B cell (primary cell): ENCODE results near the gene TTLL8. TPM values are rescaled to one million over a fixed set of nuclear protein-coding genes. Genes with fewer than 3 reads are reported as not detected.

Source experiments
- ATAC-seq: fragments of 200-7000 bp; cut with Tn5 transposase; one replicate; pipeline ENCODE4 v1.10.0; 2021; ENCODE audit warnings: low read depth, mild to moderate bottlenecking, moderate number of reproducible peaks, moderate library complexity
- CTCF ChIA-PET: fragments of 350-600 bp; sonication (Branson Sonifier 250); formaldehyde crosslinking; loops from one replicate; lab custom pipeline; 2021; ENCODE audit warnings: antibody characterized with exemption, inconsistent platforms; lab: Charles Lee
- POLR2A ChIA-PET: fragments of 350-600 bp; sonication (Branson Sonifier 250); formaldehyde crosslinking; loops from one replicate; lab custom pipeline; 2021; ENCODE audit warnings: antibody characterized with exemption; lab: Charles Lee
- DNase-seq: peaks from one replicate; pipeline ENCODE4 v3.0.0; 2013
- H2AFZ ChIP-seq: 2 replicates; pipeline ENCODE4 v1.6.1; 2012; ENCODE audit warnings: mild to moderate bottlenecking, low read depth, low read length; ENCODE audit not compliant: insufficient read depth, poor library complexity, severe bottlenecking
- H3K27ac ChIP-seq, 2 donors: 1 replicate in 1 of 2; 2 replicates in 1 of 2; pipeline ENCODE4 v1.5.1; 2012 to 2013; ENCODE audit warnings: low read length in 2 of 2, mild to moderate bottlenecking in 2 of 2, moderate library complexity in 1 of 2
- H3K27me3 ChIP-seq, 4 experiments: fragments of 200-600 bp in 1 of 4; sonication (generic) in 1 of 4; replicated peaks in 1 of 4; 1 replicate in 2 of 4; 2 replicates in 2 of 4; pipeline versions ENCODE4 v1.6.1 to v1.7.0; 2013 to 2016; ENCODE audit warnings: low read length in 3 of 4, mild to moderate bottlenecking in 2 of 4, mixed read lengths in 1 of 4, moderate library complexity in 1 of 4; ENCODE audit not compliant: insufficient read depth in 4 of 4, control insufficient read depth in 3 of 4; ENCODE audit errors: control extremely low read depth in 1 of 4
- H3K36me3 ChIP-seq, 2 experiments: replicated peaks in 1 of 2; 1 replicate in 1 of 2; 2 replicates in 1 of 2; pipeline versions ENCODE4 v1.6.1 to v1.7.1; 2013; ENCODE audit warnings: low read length in 1 of 2; ENCODE audit not compliant: insufficient read depth in 2 of 2, control insufficient read depth in 1 of 2; ENCODE audit errors: control extremely low read depth in 1 of 2, extremely low read depth in 1 of 2
- H3K4me1 ChIP-seq, 2 donors: fragments of 200-600 bp in 1 of 2; sonication (generic) in 1 of 2; 1 replicate in 1 of 2; 2 replicates in 1 of 2; pipeline versions ENCODE4 v1.5.1 to v1.6.1; 2013 to 2017; ENCODE audit warnings: low read length in 2 of 2; ENCODE audit not compliant: control insufficient read depth in 2 of 2, insufficient read depth in 2 of 2
- H3K4me2 ChIP-seq: replicated peaks from 2 replicates; pipeline ENCODE3; 2012; ENCODE audit warnings: mild to moderate bottlenecking, low read depth, low read length; ENCODE audit not compliant: poor library complexity, severe bottlenecking
- H3K4me3 ChIP-seq, 5 experiments: fragments of 200-600 bp in 1 of 5; sonication (generic) in 1 of 5; 1 replicate in 3 of 5; 2 replicates in 2 of 5; pipeline versions ENCODE4 v1.5.1 to v1.7.0; 2011 to 2016; ENCODE audit warnings: low read length in 4 of 5, mild to moderate bottlenecking in 4 of 5, low read depth in 2 of 5, control low read depth in 1 of 5, moderate library complexity in 1 of 5; ENCODE audit not compliant: insufficient read depth in 1 of 5; ENCODE audit errors: control extremely low read depth in 1 of 5, extremely low read depth in 1 of 5
- H3K79me2 ChIP-seq: fragments of 200-600 bp; sonication (generic); one replicate; pipeline ENCODE4 v1.6.0; 2016; ENCODE audit warnings: low read length; ENCODE audit not compliant: control insufficient read depth, insufficient read depth
- H3K9ac ChIP-seq: fragments of 200-600 bp; sonication (generic); 2 replicates; pipeline ENCODE4 v1.6.1; 2017; ENCODE audit warnings: mild to moderate bottlenecking, low read length, moderate library complexity
- H3K9me3 ChIP-seq, 3 donors: one replicate each; pipeline versions ENCODE4 v1.6.1 to v1.7.1; 2013; ENCODE audit warnings: low read length in 2 of 3; ENCODE audit not compliant: control insufficient read depth in 2 of 3, insufficient read depth in 1 of 3; ENCODE audit errors: control extremely low read depth in 1 of 3
- H4K20me1 ChIP-seq: 2 replicates; pipeline ENCODE4 v1.6.0; 2012; ENCODE audit warnings: mild to moderate bottlenecking, low read length; ENCODE audit not compliant: insufficient read depth, control insufficient read depth, poor library complexity, severe bottlenecking
- H3K27ac Mint-ChIP-seq: one replicate; pipeline ENCODE4 v1.8.0; 2021; ENCODE audit warnings: mixed read lengths
- H3K27me3 Mint-ChIP-seq: one replicate; pipeline ENCODE4 v1.8.0; 2021; ENCODE audit warnings: mixed read lengths
- H3K4me1 Mint-ChIP-seq: one replicate; pipeline ENCODE4 v1.8.0; 2021; ENCODE audit warnings: mixed read lengths
- H3K4me3 Mint-ChIP-seq: one replicate; pipeline ENCODE4 v1.8.0; 2021; ENCODE audit warnings: mixed read lengths
- H3K9me3 Mint-ChIP-seq: one replicate; pipeline ENCODE4 v1.8.0; 2022; ENCODE audit warnings: mixed read lengths; ENCODE audit not compliant: insufficient read depth
- EZH2 ChIP-seq: IDR thresholded peaks from 2 replicates; pipeline ENCODE4 v1.6.1; 2012; ENCODE audit warnings: borderline replicate concordance, low read depth, mild to moderate bottlenecking, moderate library complexity, low read length; ENCODE audit not compliant: insufficient read depth, poor library complexity, severe bottlenecking
- WGBS: methylation state at CpG from one replicate; pipeline ENCODE4 v1.1.5; 2013; ENCODE audit warnings: missing lambda C conversion rate; ENCODE audit not compliant: insufficient coverage; 5-methylcytosine and 5-hydroxymethylcytosine counted together
- intact Hi-C: fragments of 100-400 bp; cut with micrococcal nuclease; formaldehyde crosslinking; loops from one replicate; pipeline ENCODE4 v1.10.0; 2022
- polyA plus RNA-seq: library from polyadenylated mRNA; depleted of rRNA; stranded (reverse); fragments of >200 nt; gene quantifications from 2 replicates; pipeline ENCODE4 v1.2.3, GENCODE V29; 2012
- total RNA-seq, 2 donors: library from RNA; stranded (reverse); fragments of 120-200 nt in 1 of 2; gene quantifications; 1 replicate in 1 of 2; 2 replicates in 1 of 2; pipeline versions ENCODE4 v1.2.3 to v1.2.4, GENCODE V29; 2013 to 2022
- TF ChIP-seq, protein P1 (sequence below): fragments of 200-600 bp; IDR thresholded peaks from one replicate; pipeline ENCODE4 v1.8.0; 2022; ENCODE audit warnings: antibody characterized with exemption, mild to moderate bottlenecking

Gene TTLL8
- total and polyA plus RNA-seq, 2 donors (not counting 1 experiment from before 2014, with no cell fraction given), result not detected

DNA sequence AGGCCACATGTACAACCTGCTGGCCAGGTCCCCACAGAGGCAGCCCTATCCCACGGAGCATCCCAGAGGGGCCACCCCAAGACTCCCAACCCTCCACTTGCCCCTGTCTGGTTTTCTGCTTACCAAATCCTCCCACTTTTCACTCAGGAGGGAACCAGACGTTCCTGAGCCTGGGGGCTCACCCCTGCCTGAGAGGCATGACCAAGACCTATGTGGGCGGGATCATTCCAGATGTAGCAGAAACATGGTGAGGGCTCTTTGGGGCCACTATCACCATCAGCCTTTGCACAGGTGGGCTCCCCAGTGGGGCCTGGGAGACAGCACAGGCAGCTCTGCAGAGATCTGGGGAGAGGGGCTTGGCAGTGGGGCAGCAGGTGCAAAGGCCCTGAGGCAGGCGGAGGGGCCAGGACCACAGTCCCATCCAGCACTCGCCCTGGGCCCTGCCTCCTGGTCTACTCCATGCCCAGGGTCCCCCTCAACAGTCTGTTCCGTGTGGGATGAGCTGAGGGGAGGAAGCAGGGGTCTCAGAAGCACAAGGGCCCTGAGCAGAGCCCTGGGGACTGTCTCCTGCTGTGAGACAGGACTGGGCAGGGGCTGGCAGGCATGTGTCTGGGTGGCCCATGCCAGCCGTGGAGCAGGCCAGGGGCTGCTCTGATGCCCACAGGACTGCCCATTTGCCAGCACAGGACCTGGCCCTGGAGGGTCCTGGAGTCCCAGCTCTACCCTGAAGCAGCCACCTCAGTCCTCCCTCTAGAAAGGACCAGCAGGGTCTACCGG is 88.2 kb downstream of the TTLL8 start:
- Histone ChIP-seq H3K4me3 (peak overlapping the region in 1 of 5 experiments; percentile 65), H2AFZ (no peak overlapping the region), H3K79me2 (peaks cover 6% of the 10 kb centered on the region), H3K4me1 (peaks cover 42 to 55% of the 10 kb centered on the region in 2 donors), H3K9me3 (no peaks in the 10 kb centered on the region), H3K4me2 (peak overlapping the region; percentile 98), H3K27me3 (no peaks in the 10 kb centered on the region), H3K9ac (no peak overlapping the region), H3K27ac (no peak overlapping the region), H4K20me1 (peaks cover 39% of the 10 kb centered on the region), H3K36me3 (peaks cover 0 to 3% of the 10 kb centered on the region in 2 experiments)
- CTCF ChIA-PET, result interaction anchor here (1.5 to 4.4 kb wide), 4 partner anchors 23 to 60 kb away, joined by 6 to 37 read pairs (median 10); no protein-coding TSS in a partner anchor
- 81% methylated on average over 7 of the region's 8 CpGs for WGBS
- TF ChIP-seq, protein P1, sequence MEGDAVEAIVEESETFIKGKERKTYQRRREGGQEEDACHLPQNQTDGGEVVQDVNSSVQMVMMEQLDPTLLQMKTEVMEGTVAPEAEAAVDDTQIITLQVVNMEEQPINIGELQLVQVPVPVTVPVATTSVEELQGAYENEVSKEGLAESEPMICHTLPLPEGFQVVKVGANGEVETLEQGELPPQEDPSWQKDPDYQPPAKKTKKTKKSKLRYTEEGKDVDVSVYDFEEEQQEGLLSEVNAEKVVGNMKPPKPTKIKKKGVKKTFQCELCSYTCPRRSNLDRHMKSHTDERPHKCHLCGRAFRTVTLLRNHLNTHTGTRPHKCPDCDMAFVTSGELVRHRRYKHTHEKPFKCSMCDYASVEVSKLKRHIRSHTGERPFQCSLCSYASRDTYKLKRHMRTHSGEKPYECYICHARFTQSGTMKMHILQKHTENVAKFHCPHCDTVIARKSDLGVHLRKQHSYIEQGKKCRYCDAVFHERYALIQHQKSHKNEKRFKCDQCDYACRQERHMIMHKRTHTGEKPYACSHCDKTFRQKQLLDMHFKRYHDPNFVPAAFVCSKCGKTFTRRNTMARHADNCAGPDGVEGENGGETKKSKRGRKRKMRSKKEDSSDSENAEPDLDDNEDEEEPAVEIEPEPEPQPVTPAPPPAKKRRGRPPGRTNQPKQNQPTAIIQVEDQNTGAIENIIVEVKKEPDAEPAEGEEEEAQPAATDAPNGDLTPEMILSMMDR, result no peak
- TF ChIP-seq EZH2, result no peak
- H3K9me3 Mint-ChIP-seq, result no peaks in the 10 kb centered on the region
- peak overlapping the region; percentile 84 for H3K4me3 Mint-ChIP-seq
- POLR2A ChIA-PET, result interaction anchor here (1.5 to 3.3 kb wide), 4 partner anchors 9 to 221 kb away, joined by 3 to 43 read pairs (median 24); partner anchors contain the start of gene PIM3
- DNase-seq, result peak; percentile 40
- intact Hi-C loops, result loop anchor here (2.0 to 5.0 kb wide), 4 partner anchors 39 to 221 kb away; partner anchors contain the start of gene ZBED4
- H3K4me1 Mint-ChIP-seq, result peaks cover 41% of the 10 kb centered on the region
- ATAC-seq, result peak; percentile 1
- no peaks in the 10 kb centered on the region for H3K27me3 Mint-ChIP-seq
- peak overlapping the region; percentile 96 for H3K27ac Mint-ChIP-seq
